ENCODE data around the gene NOM1.
"Not testable (repeated sequence)": the region's sequence is repeated elsewhere in the genome, so short reads cannot be mapped to it uniquely, and the experiment has no call there.

The NOM1 gene

GRCh38 chr7:156940421-156941122, 8.9 kb upstream of the NOM1 start:
- DNase-seq, result no peak

- DNase-seq, result no peak
Observed at GRCh38 chr7:156941393-156942182, 7.9 kb upstream of the NOM1 start.

- no peak for DNase-seq
Observed at GRCh38 chr7:156942708-156943090, 6.8 kb upstream of the NOM1 start.

DNA sequence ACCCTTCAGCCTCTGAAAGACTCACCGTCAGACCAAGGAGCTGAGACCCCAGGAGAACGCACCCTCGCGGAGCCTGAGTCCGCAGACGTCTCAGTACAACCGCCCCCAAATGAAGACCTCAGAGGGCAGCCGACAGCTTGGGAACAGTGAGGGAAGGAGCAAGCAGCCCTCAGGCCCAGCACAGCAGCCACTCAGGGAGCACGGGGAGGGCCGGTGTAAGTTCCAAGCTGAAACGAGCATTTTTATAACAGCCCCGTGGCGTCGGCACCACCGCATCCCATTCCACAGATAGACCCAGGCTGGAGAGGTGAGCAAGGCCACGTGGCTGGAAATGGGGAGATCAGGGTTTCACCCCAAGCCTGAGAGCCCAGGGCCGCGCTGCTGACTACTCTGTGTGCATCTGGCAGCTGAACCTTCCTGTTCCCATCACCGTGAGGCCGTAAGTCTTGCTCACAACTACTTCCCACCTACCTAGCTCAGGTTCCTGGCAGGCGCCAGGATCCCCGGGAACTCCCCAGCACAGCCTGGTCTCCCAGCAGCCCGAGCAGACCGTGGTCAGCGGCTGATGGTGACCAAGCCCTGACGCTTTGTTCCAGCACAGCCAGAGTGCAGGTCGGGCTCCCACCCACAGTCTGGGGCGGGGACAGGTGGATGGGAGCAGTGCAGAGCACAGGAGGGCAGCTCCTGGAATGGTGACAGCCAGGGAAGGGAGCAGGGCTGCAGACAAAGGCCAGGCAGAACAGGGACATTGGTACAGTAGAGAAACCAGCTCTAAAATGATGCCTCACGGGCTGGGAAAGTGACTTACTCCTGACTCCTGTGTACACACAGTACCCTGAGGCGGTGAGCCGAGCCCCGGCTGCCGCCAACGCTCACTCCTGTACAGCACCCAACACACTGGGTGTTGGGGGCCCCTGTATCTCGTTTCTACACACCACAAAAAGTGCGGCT, 6.1 kb upstream of the NOM1 start:
- no peak for DNase-seq

DNA sequence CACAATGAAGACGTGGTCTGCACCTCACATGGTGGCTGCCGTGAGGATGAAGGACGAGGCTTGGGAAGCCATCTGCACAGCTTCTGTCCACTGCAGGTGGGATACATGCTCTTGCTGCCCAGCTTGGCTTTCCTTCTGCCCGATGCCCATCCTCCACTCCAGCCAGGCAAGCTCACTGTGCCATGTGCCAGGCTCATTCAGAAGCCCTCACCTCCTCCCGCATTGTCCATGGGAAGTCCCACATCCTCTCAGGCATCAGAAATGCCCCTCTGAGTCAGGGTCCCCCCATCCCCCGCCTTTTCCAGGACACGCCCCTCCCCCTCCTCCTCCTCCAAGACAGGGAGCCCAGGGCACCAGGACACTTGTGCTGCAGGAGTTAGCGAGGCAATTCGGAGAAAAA, 4.6 kb upstream of the NOM1 start:
- no peak for DNase-seq

DNA sequence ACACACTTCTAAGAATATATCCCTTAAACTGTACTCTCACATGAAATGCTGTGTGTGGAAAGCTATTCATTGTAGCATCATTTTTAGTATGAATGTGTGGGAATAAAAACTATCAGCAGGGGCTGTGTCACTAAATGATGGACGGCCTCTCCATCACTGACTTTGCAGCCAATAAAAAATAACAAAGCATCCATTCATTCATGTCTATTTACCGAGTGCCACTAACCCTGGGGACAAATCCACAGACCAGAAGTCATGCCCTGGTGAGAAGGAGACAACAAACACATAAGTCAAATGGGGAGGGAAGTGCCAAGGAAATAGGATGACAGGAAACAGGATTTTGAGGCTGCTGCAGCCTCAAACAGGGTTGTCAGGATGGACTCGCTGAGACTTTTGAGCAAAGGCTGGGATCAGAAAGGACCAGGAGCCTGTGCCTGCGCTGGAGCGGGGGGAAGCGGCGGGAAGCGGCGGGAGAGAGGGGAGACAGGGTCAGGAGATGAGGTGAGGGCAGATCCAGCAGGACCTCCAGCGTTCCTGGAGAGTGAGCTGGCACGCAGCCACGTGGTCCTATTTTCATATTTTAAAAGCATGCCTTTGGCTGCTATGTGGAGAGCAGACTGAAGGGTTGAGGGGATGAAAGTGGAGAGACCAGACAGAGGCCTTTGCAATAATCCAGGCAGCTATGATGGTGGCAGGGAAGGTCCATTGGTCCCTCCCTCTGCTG, 2.2 kb upstream of the NOM1 start:
- DNase-seq, result no peak

- no peak for DNase-seq
Observed at GRCh38 chr7:156948361-156948760, 1.2 kb upstream of the NOM1 start.

DNA sequence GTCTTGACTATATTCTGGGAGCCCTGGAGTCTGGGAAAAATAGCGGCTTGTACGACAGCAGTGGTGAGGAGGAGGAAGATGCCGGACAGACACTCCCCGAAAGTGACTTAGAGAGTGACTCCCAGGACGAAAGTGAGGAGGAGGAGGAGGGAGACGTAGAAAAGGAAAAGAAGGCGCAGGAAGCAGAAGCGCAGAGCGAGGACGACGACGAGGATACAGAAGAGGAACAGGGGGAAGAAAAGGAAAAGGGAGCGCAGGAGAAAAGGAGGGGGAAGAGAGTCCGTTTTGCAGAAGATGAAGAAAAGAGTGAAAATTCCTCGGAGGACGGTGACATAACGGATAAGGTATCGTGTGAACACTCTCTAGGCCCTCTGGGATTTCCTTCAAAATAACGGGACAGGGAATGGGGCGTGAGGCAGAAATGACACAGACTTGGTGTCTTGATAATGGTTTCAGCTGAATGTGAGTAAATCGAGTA, 908 bp downstream of the NOM1 start:
- no peak for DNase-seq

DNA sequence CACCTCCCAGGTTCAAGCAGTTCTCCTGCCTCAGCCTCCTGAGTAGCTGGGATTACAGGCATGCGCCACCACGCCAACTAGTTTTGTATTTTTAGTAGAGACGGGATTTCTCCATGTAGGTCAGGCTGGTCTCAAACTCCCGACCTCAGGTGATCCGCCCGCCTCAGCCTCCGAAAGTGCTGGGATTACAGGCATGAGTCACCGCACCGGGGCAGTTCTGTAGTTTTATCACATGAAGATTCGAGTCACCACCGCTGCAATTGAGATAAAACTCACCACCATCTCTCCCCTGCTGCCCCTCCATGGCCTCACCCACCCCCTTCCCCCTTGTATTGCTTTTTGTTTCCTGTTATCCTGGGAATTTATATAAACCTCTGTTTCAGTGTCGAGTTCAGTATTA, 3.7 kb downstream of the NOM1 start:
- not testable (repeated sequence) for DNase-seq

- no peak for DNase-seq
Observed at GRCh38 chr7:156954941-156955340, 5.4 kb downstream of the NOM1 start.

DNA sequence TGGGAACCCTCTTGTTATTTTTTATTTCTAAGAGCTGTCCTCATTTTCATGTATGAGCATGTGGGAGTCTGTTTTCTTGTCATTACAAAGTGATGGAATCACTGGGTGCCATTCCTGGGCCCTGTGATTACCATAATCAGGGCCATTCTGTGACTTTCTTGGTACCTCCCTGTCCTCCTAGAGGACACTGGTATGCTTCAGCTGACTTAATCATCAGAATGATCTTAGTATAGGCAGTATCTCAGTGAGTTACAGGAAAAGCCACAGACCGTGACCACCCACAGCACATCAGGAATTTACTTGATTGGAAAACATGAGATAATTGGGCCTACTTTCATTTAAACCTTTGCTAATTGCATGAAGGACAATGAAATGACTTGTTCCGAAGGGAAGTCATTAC, 7.2 kb downstream of the NOM1 start:
- DNase-seq, result no peak

DNA sequence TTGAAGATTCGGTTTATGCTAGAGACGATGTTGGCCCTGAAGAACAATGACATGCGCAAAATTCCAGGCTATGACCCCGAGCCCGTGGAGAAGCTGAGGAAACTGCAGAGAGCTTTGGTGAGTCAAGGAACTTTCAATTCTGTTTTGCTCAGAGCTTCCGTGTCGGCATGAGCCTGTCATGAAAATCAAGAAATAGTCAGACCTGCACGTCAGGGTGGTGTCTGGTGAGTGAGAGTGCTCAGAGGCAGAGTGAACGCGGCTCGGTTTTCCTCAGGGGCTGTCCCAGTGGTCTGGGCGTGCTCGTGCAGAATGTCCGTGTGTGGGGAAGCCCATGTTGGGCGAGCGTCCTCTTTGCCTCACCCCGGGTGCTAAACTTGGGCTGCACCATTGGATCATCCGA, 12.6 kb downstream of the NOM1 start:
- no peak for DNase-seq

GRCh38 chr7:156962897-156963296, 13.4 kb downstream of the NOM1 start:
- no peak for DNase-seq

DNA sequence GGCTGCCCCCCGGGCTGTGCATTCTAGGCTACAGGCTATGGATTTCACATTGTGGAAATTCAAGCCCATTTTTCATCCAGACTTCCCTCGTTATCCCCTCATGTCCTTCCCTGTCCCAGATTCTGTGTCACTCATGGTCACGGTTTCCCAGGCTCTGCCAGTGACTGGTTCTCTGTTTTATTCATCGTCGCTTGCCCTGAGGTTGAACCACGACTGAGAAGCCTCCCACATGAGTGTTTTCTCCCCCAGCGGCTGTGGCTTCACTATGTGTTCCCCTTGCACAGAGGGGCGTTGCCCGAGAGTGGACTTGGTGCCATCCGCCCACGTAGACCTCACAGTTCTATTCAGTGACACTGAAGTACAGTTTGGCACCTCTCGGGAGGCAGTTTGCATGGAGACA, 14.0 kb downstream of the NOM1 start:
- DNase-seq, result no peak

DNA sequence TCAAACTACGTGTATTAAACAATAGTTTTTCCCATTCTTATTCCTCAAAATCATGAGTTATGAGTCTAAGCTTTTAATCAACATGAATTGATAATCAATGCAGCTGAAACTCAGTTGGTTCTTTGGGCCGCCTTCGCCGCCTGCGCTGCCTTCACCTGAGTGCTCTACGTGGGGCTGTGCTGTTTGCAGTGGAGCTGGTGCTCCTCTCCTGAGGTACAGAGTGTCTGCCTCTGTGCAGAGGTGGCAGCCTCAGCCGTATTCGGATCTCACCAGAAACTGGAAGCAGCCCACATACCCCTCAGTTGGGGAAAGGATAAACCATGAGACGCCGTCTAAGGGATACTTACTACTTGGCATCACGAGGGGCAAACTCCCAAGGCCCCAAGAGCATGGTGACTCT, 15.5 kb downstream of the NOM1 start:
- no peak for DNase-seq

GRCh38 chr7:156966387-156966786, 16.9 kb downstream of the NOM1 start:
- DNase-seq, result no peak

- no peak for DNase-seq
Observed at GRCh38 chr7:156968183-156968582, 18.7 kb downstream of the NOM1 start.

DNA sequence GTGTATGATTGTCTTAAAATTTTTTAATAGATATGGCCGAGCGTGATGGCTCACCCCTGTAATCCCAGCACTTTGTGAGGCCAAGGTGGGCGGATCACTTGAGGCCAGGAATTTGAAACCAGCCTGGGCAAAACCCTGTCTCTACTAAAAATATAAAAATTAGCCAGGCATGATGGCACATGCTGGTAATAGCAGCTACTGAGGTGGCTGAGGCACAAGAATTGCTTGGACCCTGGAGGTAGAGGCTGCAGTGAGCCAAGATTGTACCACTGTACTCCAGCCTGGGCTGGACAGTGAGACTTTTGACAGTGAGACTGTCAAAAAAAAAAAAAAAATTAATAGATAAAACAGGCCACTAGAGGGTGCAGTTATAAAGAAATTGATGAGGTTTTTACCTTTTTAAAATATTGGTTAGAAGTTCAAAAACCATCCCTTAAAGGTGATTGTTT, 20.5 kb downstream of the NOM1 start:
- no peak for DNase-seq

GRCh38 chr7:156975620-156976019, 26.1 kb downstream of the NOM1 start:
- no peak for DNase-seq

DNA sequence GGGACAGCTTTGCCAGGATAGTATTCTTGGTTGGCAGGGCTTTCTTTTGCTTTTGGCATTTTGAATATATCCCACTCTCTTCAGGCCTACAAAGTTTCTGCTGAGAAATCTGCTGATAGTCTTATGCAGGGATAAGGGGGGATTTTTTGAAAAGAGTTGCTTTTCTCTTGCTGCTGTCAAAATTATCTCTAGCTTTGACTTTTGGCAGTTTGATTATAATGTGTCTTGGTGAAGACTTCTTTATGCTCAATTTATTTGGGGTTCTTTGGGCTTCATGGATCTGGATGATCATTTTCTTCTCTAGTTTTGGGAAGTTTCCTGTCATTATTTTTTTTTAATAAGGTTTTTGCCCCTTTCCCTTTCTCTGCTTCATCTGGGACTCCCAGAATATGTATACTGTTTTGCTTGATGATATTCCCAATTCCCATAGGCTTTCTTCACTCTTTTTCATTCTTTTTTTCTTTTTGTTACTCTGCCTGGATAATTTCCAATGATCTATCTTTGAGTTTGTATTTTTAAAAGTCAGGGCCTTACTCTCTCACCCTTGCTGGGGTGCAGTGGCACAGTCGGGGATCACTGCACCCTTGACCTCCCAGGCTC, 29.6 kb downstream of the NOM1 start:
- no peak for DNase-seq

- DNase-seq, result no peak
Observed at GRCh38 chr7:156979711-156980110, 30.2 kb downstream of the NOM1 start.

Data from effector CD8-positive, alpha-beta T cell (primary cell).